NCI-H1930 (cell line): Measurements from ENCODE around the gene PKNOX2.

Source experiments
- DNase-seq, 2 experiments: peaks; one replicate each; lab custom pipeline; 2025; lab: John Stamatoyannopoulos, UW

Gene PKNOX2

GRCh38 chr11:125412509-125412908 lies 248.0 kb downstream of the PKNOX2 start:
- no peak for DNase-seq

DNA sequence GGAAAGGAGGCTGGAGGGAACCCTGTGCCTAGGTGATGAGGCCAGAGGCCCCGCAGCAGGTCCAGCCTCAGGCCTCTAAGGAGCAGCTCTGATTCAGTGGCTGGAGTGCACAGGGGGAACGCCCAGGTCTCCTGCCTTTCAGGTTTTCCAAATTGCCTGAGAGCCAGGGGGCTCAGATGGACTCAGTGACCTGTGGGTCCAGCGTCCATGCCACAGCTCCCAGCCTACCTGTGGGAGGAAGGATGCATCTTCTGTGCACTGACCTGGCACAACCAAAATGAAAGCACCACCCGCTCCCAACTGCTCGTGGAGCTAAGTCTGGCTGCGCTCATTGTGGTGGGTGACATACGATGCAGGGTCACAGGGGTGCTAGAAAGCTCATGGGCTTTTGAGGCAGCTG lies 248.7 kb downstream of the PKNOX2 start:
- no peak for DNase-seq

DNA sequence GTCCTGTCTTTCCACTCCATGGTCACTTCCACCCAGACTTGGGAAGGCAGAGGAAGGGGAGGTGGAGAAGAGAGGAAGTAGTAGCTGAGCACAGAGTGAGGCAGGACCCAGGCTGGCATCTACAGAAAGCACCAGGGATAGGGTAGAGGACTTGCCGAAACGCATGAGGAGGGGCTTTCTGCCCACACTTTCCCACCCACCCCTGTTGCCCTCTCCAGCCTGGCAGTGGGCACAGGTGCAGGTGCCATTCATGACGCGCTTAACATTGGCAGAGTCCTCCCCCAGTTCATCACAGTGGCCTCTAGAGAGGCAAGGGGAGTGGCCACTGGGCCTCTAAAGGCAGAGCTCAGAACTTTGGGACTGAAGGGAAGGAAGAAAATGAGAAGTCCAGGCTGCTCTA lies 249.6 kb downstream of the PKNOX2 start:
- DNase-seq: no peak

DNA sequence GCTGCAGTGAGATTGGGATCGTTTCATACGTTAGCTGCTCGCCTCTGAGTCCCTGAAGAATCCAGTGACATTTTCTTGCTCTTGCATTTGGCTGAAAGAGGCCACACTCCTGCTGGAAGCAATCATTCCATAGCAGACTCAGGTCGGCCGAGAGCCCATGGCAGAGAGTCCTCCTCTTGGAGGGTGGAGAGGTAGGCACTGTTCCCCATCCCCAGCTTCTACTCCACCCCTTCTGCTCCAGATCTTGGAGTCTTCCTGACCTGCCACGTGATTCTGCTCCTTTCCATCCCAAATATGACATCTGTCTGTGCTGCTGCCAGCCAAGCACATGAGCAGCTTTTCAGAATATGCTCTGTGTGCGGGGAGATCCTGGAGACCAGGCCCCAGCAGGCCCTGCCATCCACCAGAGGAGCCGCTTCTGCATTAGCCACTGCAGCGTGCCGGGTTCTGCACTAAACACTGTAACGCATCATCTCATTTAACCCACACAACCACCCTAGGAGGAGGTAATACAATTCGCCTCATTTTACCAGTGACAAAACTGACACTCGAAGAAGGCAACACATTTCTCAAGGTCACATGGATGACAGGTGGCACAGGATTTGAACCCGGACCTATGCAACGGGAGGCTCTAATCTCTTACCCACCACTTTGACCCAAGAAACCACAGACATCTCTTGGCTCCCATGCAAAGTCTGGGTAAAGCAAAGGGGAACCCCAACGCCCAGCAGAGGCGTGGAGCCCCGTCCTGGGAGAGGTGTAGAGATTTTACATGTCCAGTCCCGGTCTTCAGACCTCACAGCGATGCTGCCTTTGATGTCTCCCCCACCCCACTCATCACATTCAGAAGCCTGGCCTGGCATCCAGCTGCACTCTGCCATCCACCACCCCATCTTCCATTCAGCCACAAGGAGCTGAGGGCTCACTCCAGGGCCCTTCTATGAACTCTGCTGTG lies 252.7 kb downstream of the PKNOX2 start:
- no peak for DNase-seq

DNA sequence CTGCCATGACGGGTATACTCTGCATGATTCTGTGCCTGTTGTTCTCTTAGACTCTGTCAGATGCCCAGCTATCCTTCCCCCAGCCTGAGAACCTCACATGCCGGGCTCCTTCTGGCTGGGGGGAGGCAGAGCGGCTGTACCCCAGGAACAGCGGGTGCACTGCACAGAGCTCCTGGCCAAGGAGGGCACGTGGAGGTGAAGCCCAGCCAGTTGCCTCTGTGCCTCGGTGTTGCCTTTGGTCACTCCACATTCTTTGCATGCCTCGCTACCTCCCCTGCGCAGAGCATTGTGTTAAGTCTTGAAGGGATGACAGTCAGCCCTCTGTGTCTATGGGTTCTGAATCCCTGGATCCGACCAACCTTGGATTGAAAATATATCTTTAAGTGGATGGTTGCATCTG lies 253.8 kb downstream of the PKNOX2 start:
- DNase-seq: no peak

GRCh38 chr11:125422681-125423080 lies 258.1 kb downstream of the PKNOX2 start:
- no peak for DNase-seq

DNA sequence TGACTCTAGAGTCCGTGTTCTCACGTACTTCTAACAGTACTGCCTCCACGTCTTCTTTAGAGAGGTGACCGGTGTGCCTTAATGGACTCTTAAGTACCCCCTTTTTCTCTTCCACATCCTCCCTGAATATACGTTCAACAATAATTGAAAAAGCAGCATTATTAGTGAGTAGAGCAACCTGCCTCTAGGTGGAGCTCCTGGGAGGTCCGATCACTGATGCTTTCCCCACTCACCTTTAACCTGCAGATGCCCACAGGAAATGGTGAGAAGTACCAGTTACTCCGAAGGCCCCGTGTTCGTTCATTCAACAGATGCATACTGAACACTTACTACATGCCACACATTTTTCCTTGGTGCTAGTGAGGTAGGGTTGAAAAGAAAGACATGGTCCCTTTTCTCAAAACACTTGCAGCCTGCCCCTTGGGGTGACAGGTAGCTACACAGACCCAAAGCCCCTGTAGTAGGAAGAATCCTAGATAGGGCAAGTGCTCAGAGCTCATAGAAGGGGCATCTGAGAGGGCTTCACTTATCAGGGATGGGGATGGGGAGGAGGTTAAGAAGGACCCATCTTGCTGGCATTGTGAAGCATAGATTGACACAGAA lies 258.8 kb downstream of the PKNOX2 start:
- DNase-seq: no peak

DNA sequence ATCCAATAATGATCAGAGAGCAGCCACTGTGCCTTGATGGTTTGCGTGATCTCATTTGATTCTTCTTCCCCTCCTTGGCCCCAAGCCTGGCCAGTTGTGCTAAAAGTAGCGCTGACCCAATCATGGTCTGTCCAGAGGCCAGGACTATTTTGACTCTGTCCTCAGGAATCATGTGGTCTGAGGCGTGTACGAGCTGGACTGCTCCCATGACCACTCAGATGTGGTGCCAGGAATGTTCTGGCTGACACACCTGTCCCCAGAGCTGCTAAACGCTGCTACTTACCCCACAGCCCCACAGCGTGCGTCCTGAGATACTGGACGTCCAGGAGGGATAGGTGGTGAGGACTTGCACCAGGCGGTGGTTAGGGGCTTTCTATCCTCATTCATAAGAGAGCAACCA lies 261.1 kb downstream of the PKNOX2 start:
- no peak for DNase-seq

GRCh38 chr11:125426818-125427528 lies 262.4 kb downstream of the PKNOX2 start:
- no peak for DNase-seq

DNA sequence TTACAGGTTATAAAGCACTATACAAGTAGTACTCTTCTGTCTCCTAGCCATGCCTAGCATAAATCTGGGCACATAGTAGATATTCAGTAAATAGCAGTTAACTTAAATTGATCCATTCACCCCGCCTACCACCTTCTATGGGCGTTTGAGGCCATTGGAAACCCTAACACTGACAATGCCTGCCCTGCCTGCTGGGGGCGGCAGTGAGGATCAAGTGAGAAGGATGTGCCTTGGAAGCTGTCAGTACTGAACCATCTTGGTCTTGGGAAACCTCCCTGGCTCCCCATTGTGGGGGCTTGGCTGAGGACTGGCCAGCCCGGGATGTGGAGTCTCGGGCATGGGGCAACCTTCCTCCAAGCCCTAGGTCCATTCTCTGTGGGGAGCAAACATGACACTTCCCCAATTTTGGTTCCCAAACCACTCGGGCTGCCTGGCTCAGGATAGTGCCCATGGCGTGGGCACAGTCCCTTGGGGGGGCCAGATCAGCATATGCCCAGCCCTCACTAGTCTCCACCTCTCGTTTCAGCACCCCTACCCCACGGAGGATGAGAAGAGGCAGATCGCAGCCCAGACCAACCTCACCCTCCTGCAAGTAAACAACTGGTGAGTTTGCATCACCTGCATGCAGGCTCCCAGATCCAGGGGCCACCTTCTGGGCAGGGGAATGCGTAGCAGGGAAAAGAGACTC lies 264.1 kb downstream of the PKNOX2 start:
- DNase-seq: no peak

DNA sequence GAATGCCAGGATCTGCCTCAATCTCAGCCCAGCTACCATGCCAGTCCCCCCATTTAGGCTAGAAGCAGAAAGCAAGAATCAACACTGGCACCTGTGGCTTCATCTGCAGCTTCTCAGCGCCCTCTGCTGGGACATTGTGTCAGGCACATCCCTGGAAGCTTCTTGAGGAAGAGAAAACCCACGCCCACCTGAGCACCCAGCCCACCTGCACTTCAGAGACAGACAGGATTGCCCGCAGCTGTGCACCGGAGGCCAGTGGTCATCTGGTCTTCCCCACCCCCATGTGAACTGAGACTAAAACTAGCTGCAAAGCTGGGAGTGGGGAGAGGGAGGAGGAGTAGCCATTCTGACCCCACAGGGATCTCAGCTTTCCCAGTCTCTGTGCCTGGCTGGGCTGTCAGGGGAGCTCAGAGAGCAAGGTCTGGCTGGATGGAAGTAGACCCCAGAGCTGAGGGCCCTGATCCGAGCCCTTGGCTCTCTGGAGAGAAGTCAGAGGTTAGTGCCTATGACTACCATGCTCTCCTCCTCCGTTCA lies 264.7 kb downstream of the PKNOX2 start:
- DNase-seq: peak in 1 of 2 experiments; percentile 59

GRCh38 chr11:125429807-125430678 lies 265.5 kb downstream of the PKNOX2 start:
- no peak for DNase-seq

DNA sequence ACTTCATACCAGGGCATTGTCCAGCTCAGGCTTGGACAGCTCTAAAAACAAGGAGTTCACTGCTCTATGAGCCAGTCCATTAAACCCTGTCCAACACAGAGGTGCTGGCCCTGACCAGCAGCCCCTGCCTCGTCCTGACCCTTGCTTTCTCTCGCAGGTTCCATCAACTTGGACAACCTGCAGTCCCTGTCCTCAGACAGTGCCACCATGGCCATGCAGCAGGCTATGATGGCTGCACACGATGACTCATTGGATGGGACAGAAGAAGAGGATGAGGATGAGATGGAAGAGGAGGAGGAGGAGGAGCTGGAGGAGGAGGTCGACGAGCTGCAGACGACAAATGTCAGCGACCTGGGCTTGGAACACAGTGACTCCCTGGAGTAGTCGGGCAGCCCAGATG lies 266.5 kb downstream of the PKNOX2 start:
- no peak for DNase-seq

- no peak for DNase-seq
These were observed 266.9 kb downstream of the PKNOX2 start for GRCh38 chr11:125431481-125431880.

GRCh38 chr11:125433454-125434121 lies 269.0 kb downstream of the PKNOX2 start:
- no peak for DNase-seq

DNA sequence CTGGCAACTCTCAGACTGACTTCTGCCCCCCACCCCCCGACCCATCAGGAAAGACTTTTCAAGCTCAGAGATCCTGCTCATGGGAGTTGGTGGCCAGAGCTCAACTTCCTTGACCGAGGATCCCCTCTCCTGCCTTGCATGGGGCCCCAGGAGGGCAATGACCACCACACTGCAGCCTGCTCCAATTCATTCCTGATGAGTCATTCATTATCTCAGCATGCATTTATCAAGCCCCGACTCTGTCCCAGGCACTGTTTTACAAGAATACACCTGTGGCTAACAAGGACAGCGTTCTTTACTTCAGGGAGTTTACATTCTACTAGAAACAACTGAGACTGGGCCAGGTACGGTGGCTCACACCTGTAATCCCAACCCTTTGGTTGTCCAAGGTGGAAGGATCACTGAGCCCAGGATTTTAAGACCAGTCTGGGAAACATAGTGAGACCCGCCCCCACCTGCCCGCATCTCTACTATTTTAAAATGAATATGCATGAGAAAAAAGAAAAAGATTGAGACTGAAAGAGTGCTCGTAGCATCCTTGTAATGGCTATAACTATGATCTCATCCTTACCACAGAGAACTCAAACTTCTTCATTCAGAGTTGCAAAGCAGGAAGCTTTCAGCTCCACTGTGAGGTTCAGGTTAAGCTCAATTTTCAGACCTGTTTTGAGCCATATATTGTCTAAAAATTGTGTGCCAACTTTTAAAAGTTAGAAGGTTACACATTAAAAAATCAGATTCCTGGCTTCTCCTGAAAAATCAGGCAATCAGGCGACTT lies 271.1 kb downstream of the PKNOX2 start:
- DNase-seq: no peak

GRCh38 chr11:125441648-125442410 lies 277.3 kb downstream of the PKNOX2 start:
- DNase-seq: no peak

- DNase-seq: no peak
These were observed 278.4 kb downstream of the PKNOX2 start for GRCh38 chr11:125442946-125443345.
